ENCODE data around the gene KLK15.

Gene KLK15

GRCh38 chr19:50843205-50843604 is 9.8 kb upstream of the KLK15 start:
- DNase-seq, result no peak

- DNase-seq, result no peak
These were observed 8.8 kb upstream of the KLK15 start for GRCh38 chr19:50842130-50842529.

GRCh38 chr19:50839712-50840655 is 6.6 kb upstream of the KLK15 start:
- DNase-seq, result no peak

GRCh38 chr19:50838239-50838638 is 4.9 kb upstream of the KLK15 start:
- DNase-seq, result no peak

- no peak for DNase-seq
These were observed 3.9 kb upstream of the KLK15 start for GRCh38 chr19:50837300-50837699.

GRCh38 chr19:50836543-50837195 is 3.3 kb upstream of the KLK15 start:
- no peak for DNase-seq

- DNase-seq, result peak in 1 of 2 donors; percentile 29
These were observed 2.6 kb upstream of the KLK15 start for GRCh38 chr19:50835785-50836542.

- no peak for DNase-seq
These were observed 1.9 kb upstream of the KLK15 start for GRCh38 chr19:50835103-50835784.

GRCh38 chr19:50833802-50834167 is 411 bp upstream of the KLK15 start:
- no peak for DNase-seq

GRCh38 chr19:50832666-50833065 is 708 bp downstream of the KLK15 start:
- DNase-seq, result no peak

GRCh38 chr19:50831026-50831396 is 2.4 kb downstream of the KLK15 start:
- no peak for DNase-seq

- DNase-seq, result no peak
These were observed 2.9 kb downstream of the KLK15 start for GRCh38 chr19:50830266-50831025.

GRCh38 chr19:50829801-50830200 is 3.6 kb downstream of the KLK15 start:
- DNase-seq, result no peak

GRCh38 chr19:50827476-50827875 is 5.9 kb downstream of the KLK15 start:
- no peak for DNase-seq

- no peak for DNase-seq
These were observed 6.7 kb downstream of the KLK15 start for GRCh38 chr19:50826492-50827240.

GRCh38 chr19:50823389-50824042 is 9.9 kb downstream of the KLK15 start, which contains the start of gene KLK1:
Gene KLK1 (minus strand): TSS chr19:50823787. CDS start chr19:50823748, 39 bp downstream.
- no peak for DNase-seq

GRCh38 chr19:50822661-50823208 is 10.6 kb downstream of the KLK15 start:
- no peak for DNase-seq

GRCh38 chr19:50821622-50822021 is 11.8 kb downstream of the KLK15 start:
- no peak for DNase-seq

- DNase-seq, result no peak
These were observed 12.1 kb downstream of the KLK15 start for GRCh38 chr19:50821248-50821612.

- DNase-seq, result no peak
These were observed 12.7 kb downstream of the KLK15 start for GRCh38 chr19:50820549-50821247.

Measured in hippocampal formation (tissue), 2 donors.